NCI-H1436 treated with DMSO at 0.1 percent for 48 hours (cell line): ENCODE measurements around the gene DUSP11.
"Not testable (repeated sequence)": the region's sequence is repeated elsewhere in the genome, so short reads cannot be mapped to it uniquely, and the experiment has no call there.

Source experiments
- DNase-seq: peaks from one replicate; lab custom pipeline; 2025; lab: John Stamatoyannopoulos, UW

DUSP11 gene

DNA sequence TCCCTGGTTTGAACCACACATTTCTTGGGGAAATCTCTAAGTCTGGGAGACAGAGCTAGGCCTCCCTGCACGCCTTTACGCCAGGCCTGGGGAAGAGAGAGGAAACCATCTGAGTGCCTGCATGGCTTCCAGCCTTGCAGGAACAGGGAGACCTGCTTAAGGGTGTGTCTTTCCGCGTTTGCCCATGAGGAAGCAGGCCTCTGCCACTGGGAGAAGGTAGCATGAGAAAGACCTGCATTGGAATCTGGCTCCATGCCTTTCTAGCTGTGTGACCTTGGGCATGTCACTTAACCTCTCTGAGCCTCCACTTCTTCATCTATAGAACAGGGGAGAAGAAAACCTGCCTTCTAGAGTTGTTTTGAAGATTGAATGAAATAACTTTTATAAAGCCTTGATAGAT is 62.2 kb downstream of the DUSP11 start:
- DNase-seq: not testable (repeated sequence)

DNA sequence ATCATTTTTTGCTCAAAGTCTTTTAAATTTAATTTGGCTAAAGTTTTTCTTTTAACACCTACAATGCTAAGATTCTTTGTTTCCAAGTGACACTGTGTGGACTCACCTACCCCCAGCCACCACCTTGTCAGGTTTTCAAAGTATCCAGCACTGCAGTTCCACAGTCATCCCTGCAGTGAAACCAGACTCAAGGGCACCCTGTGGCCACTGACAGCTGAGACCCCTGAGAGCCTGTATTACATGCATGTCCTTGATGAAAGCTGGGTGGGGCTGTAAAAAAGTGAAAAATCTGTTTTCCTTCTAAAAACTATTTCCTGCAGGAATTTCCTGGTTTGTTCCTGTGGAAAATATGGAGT is 62.7 kb downstream of the DUSP11 start:
- DNase-seq: no peak

DNA sequence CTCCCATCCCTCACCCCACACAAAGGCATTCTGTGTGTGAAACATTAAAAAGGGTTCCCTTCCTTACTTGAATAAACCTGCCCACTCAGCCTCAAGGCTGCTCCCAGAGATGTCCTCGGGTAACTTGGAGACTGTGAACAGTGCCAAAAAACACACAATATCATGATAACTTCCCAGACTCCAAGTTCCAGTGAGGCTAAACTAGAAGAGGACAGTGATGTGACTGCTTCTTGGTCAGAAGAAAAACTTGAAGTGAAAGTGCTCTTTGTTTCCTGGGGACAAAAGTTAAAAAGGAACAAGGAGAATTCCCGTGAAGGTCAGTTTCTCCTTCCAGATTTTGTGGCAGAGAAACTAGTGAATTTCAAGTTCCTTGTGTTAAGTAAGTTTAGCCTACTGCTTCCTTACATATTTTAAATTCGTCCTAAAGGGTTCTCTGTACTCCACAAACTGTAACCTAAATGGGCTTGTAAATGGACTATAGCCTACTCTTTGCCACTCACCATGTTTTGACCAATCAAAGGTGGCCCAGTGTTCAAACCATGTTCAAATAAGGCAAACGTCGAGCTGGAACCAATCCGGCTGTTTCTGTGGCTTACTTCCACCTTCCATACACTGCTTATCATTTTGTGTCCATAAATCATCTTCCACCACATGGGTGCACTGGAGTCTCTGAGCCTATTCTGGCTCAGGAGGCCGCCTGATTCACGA is 63.2 kb downstream of the DUSP11 start:
- no peak for DNase-seq

- no peak for DNase-seq
Measured at GRCh38 chr2:73714091-73714490, 65.8 kb downstream of the DUSP11 start.
